Stimulated activated CD8-positive, alpha-beta memory T cell treated with anti-CD3 and anti-CD28 coated beads, Interleukin-2, amount 100 ng/mL, for 48 hours (primary cell): ENCODE measurements around the gene TEKTIP1.

Experiments
- DNase-seq, 2 donors: peaks; one replicate each; pipeline ENCODE4 v3.0.0-alpha.2; 2020; ENCODE audit warnings: low read depth in 2 of 2

Gene TEKTIP1

GRCh38 chr19:3538965-3539755 lies at the start of gene TEKTIP1:
Gene TEKTIP1 (plus strand): TSS chr19:3539174. CDS start chr19:3539178, 4 bp downstream.
- DNase-seq, result no peak

GRCh38 chr19:3491396-3492119 lies 47.4 kb upstream of the TEKTIP1 start:
- DNase-seq, result no peak

GRCh38 chr19:3492131-3492839 lies 46.7 kb upstream of the TEKTIP1 start:
- no peak for DNase-seq

- DNase-seq, result no peak
These were observed 46.1 kb upstream of the TEKTIP1 start for GRCh38 chr19:3492919-3493318.

GRCh38 chr19:3493651-3494050 lies 45.3 kb upstream of the TEKTIP1 start:
- no peak for DNase-seq

- DNase-seq, result peak in 1 of 2 donors; percentile 41
These were observed 44.9 kb upstream of the TEKTIP1 start for GRCh38 chr19:3494051-3494450.

- DNase-seq, result peak in 1 of 2 donors; percentile 27
These were observed 44.4 kb upstream of the TEKTIP1 start for GRCh38 chr19:3494559-3494958.

GRCh38 chr19:3496392-3497273 lies 42.3 kb upstream of the TEKTIP1 start:
- no peak for DNase-seq

- DNase-seq, result no peak
These were observed 41.0 kb upstream of the TEKTIP1 start for GRCh38 chr19:3497757-3498520.

- DNase-seq, result no peak
These were observed 39.1 kb upstream of the TEKTIP1 start for GRCh38 chr19:3499738-3500428.

- DNase-seq, result peak; percentile 93 to 94
These were observed 38.4 kb upstream of the TEKTIP1 start, which contains the start of gene DOHH for GRCh38 chr19:3500429-3501101. Gene DOHH (minus strand): TSS chr19:3500674. CDS start chr19:3496814, 3,860 bp downstream.

GRCh38 chr19:3501780-3502179 lies 37.2 kb upstream of the TEKTIP1 start:
- DNase-seq, result no peak

GRCh38 chr19:3503036-3503572 lies 35.9 kb upstream of the TEKTIP1 start:
- DNase-seq, result no peak

- no peak for DNase-seq
These were observed 34.2 kb upstream of the TEKTIP1 start for GRCh38 chr19:3504735-3505134.

GRCh38 chr19:3505598-3506383 lies 33.2 kb upstream of the TEKTIP1 start, which contains the start of gene FZR1:
Gene FZR1 (plus strand): TSS chr19:3506311. CDS start chr19:3522990, 16,679 bp downstream.
- peak; percentile 99 for DNase-seq

- DNase-seq, result no peak
These were observed 32.3 kb upstream of the TEKTIP1 start for GRCh38 chr19:3506384-3507340.
